AG04450 (cell line): ENCODE data around the gene IFT52. TPM values are rescaled to one million over a fixed set of nuclear protein-coding genes. Genes with fewer than 3 reads are reported as not detected.

Experiments
- CTCF ChIA-PET: fragments of 300-600, 350-600 bp; formaldehyde crosslinking; extraction: SDS; loops from one replicate; lab custom pipeline; 2022; ENCODE audit warnings: antibody characterized with exemption, inconsistent platforms; lab: Charles Lee
- POLR2A ChIA-PET: fragments of 350-600 bp; formaldehyde crosslinking; extraction: SDS; loops from one replicate; lab custom pipeline; 2021; ENCODE audit warnings: antibody characterized with exemption, inconsistent platforms; lab: Yijun Ruan, JAX
- DNase-seq: peaks from one replicate; pipeline ENCODE4 v3.0.0-alpha.2; 2011; ENCODE audit warnings: low read depth, low spot score
- H3K27ac ChIP-seq: one replicate; pipeline ENCODE4 v1.5.1; 2012; ENCODE audit warnings: low read depth, low read length, control low read depth
- H3K27me3 ChIP-seq: one replicate; pipeline ENCODE4 v1.6.0; 2012; ENCODE audit warnings: low read length; ENCODE audit not compliant: control insufficient read depth, insufficient read depth
- H3K4me3 ChIP-seq: 2 replicates; pipeline ENCODE4 v1.5.1; 2011; ENCODE audit warnings: mild to moderate bottlenecking, low read depth, low read length, control low read depth
- H3K9me3 ChIP-seq: 2 replicates; pipeline ENCODE4 v1.5.1; 2012; ENCODE audit warnings: low read length; ENCODE audit not compliant: control insufficient read depth, insufficient read depth
- polyA plus RNA-seq: library from polyadenylated mRNA; depleted of rRNA; stranded (reverse); fragments of >200 nt; gene quantifications from 2 replicates; pipeline ENCODE4 v1.2.3, GENCODE V29; 2011
- TF ChIP-seq, protein P1 (sequence below): IDR thresholded peaks from 2 replicates; pipeline ENCODE4 v1.5.1; 2011; ENCODE audit warnings: low read depth, low read length, control low read depth, inconsistent platforms

IFT52 gene
- polyA plus RNA-seq, 1 experiment = 53.2 TPM

DNA sequence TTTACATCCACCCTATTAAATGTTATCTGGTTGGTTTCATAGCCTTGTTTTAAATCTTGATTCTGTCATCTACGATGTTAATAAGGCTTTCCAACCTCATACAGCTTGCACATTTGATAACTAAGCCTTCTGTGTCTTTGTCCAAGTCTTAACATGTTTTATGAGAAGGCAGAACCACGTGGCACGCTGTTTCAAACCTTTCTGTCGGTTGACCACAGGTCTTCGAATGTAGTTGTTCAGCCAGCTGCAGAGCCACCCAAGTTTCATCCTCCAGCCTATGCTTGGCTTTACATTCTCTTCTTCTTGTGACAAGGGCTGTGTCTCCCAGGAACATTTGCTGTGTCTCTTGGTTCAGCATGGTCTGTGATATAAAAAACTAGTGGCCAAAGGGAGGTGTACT is 47.6 kb upstream of the IFT52 start:
- ChIA-PET POLR2A (interaction anchor here (0.7 kb wide), 1 partner anchor 230 kb away, joined by 3 read pairs; no protein-coding TSS in a partner anchor), CTCF (interaction anchor here (0.8 kb wide), 1 partner anchor 13 kb away, joined by 5 read pairs; no protein-coding TSS in a partner anchor)
- no peak overlapping the region for H3K27ac ChIP-seq
- no peak overlapping the region for H3K4me3 ChIP-seq
- no peak for DNase-seq
- TF ChIP-seq, protein P1, sequence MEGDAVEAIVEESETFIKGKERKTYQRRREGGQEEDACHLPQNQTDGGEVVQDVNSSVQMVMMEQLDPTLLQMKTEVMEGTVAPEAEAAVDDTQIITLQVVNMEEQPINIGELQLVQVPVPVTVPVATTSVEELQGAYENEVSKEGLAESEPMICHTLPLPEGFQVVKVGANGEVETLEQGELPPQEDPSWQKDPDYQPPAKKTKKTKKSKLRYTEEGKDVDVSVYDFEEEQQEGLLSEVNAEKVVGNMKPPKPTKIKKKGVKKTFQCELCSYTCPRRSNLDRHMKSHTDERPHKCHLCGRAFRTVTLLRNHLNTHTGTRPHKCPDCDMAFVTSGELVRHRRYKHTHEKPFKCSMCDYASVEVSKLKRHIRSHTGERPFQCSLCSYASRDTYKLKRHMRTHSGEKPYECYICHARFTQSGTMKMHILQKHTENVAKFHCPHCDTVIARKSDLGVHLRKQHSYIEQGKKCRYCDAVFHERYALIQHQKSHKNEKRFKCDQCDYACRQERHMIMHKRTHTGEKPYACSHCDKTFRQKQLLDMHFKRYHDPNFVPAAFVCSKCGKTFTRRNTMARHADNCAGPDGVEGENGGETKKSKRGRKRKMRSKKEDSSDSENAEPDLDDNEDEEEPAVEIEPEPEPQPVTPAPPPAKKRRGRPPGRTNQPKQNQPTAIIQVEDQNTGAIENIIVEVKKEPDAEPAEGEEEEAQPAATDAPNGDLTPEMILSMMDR = no peak
- H3K27me3 ChIP-seq = no peaks in the 10 kb centered on the region
- peaks cover 6% of the 10 kb centered on the region; the same call in 1 of the 2 replicates for H3K9me3 ChIP-seq

DNA sequence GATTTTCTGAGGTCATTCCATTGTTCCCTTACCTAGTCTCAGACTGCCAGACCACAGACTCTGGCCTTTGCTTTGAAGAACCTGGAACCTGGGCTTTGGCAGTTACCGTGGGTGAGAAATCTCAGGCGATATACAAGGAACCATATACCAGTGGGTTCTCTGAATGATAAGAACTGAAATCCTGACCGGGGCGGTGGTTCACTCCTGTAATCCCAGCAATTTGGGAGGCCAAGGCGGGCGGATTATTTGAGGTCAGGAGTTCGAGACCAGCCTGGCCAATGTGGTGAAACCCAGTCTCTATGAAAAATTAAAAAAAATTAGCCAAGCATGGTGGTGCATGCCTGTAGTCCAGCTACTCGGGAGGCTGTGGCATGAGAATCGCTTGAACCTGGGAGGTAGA is 46.2 kb upstream of the IFT52 start:
- Histone ChIP-seq H3K9me3 (peaks cover 6% of the 10 kb centered on the region; the same call in 1 of the 2 replicates), H3K27me3 (no peaks in the 10 kb centered on the region), H3K27ac (no peak overlapping the region), H3K4me3 (no peak overlapping the region)
- POLR2A ChIA-PET = no interaction called here
- no peak for DNase-seq
- TF ChIP-seq, protein P1 = no peak
- CTCF ChIA-PET = no interaction called here

DNA sequence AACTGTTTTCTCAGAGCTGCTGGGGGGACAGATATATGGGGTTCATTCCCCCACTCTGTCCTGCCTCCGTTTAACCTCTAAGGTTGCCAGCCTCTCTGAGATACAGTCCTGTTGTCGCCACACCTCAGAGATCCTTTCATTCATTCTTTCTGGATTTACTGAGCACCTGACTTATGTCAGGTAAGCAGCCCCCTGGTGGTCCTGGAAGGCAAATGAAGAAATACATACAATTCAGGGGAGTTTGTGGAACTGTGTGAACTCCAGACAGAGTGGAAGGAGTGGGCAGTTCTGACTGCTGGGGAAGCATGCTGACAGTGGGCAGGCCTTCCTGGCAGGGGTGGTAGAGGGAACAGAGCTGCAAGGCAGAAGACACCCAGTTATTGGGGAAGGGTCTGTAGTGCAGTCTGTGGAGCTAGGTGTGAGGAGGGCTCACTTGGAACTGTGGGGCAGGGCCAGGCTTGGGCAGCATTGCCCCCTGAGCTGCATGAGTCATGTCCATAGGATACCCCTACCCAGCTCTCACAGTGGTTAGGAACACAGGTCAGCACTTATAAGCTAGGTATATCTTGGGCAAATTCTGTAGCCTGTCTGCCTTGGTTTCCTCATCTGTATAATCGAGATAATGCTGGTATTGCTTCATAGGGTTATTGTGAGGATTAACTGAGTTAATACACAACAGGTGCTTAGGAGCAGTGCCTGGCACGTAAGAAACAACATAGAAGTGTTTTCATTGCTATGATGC is 44.7 kb upstream of the IFT52 start:
- H3K9me3 ChIP-seq = peaks cover 6% of the 10 kb centered on the region; the same call in 1 of the 2 replicates
- CTCF ChIA-PET = interaction anchor here (1.1 kb wide), 1 partner anchor 8 kb away, joined by 4 read pairs; no protein-coding TSS in a partner anchor
- TF ChIP-seq, protein P1 = no peak

DNA sequence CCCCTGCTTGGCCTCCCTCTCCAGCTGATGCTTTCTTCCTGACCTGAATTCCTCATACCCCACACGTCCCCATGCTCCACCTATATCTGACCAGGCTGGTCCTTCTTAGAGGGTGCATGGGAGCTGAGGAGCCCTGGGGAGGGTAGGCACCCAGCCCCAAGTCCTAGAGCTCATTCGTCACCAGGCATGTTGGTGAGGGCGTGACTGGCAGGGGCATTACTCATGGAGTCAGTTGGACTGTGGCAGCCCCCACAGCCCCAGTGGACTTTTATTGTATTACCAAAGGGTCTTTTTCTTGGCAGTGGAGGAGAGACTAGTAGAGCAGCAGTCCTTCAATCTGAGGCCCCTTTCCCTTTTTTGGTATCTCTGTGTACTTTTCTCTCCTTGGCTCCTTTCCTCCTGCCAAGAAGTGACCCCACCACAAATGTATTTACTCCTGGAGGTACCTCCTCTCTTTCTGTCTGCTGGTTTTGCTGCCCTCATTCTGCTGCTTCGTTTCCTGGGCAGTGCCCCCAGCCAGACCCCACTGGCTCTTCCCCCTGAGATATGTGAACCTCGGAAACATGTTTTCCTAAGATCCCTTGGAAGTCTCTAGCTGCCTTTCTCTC is 42.4 kb upstream of the IFT52 start:
- Histone ChIP-seq H3K27ac (no peak overlapping the region), H3K27me3 (no peaks in the 10 kb centered on the region), H3K4me3 (no peak overlapping the region), H3K9me3 (peaks cover 6% of the 10 kb centered on the region; the same call in 1 of the 2 replicates)
- ChIA-PET POLR2A (interaction anchor here (0.5 kb wide), 1 partner anchor 104 kb away, joined by 3 read pairs; no protein-coding TSS in a partner anchor), CTCF (interaction anchor here (0.6 to 2.4 kb wide), 2 partner anchors 10 to 446 kb away, joined by 3 to 14 read pairs; no protein-coding TSS in a partner anchor)
- TF ChIP-seq, protein P1 = no peak
- no peak for DNase-seq

More for the DNA sequence above, 44.7 kb upstream of the IFT52 start:
- Histone ChIP-seq H3K27me3 (no peaks in the 10 kb centered on the region), H3K4me3 (no peak overlapping the region), H3K27ac (no peak overlapping the region)
- POLR2A ChIA-PET = no interaction called here
- DNase-seq = no peak
